NT2/D1 (cell line): ENCODE measurements around the gene TEX44.

Experiments used
- SUZ12 ChIP-seq: IDR thresholded peaks from 2 replicates; pipeline ENCODE4 v1.6.1; 2011; ENCODE audit not compliant: insufficient read length, insufficient read depth; ENCODE audit errors: extremely low read depth
- YY1 ChIP-seq: IDR thresholded peaks from 2 replicates; pipeline ENCODE4 v1.6.1; 2011; ENCODE audit not compliant: insufficient read length, insufficient read depth
- ZNF274 ChIP-seq: IDR thresholded peaks from 2 replicates; pipeline ENCODE4 v1.6.1; 2011; ENCODE audit warnings: mild to moderate bottlenecking, low read depth, low read length

DNA sequence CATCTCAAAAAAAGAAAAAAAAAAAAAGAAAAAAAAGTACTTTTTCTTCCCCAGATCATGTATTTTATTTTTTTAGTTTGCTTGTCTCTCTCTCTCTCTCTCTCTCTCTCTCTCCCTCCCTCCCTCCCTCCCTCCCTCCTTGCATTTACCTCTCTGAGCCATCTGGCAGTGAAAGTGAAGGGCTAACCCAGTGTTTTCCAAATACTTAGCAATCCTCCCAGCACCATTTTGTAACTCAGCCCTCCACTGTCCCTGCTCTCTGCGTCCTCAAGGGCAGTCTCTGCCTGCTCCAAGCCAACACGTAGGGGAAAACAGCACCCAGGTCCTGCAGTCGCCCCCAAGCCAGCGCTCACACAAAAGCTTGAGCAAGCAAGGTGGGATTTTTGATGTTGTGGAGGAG, 19.6 kb upstream of the TEX44 start:
- TF ChIP-seq SUZ12 (no peak), YY1 (no peak), ZNF274 (no peak)
